GM19328 (cell line): Measurements from ENCODE around the gene NATD1.
"Not testable (repeated sequence)": the region's sequence is repeated elsewhere in the genome, so short reads cannot be mapped to it uniquely, and the experiment has no call there.

Experiments used
- ATAC-seq: cut with Tn5 transposase; IDR thresholded peaks from one replicate; pipeline ENCODE4 v1.9.1; 2021; ENCODE audit warnings: mild to moderate bottlenecking, moderate library complexity; ENCODE audit not compliant: unreplicated experiment

Gene NATD1

GRCh38 chr17:21196126-21196525, 57.1 kb downstream of the NATD1 start:
- ATAC-seq = no peak

- ATAC-seq = no peak
Measured at GRCh38 chr17:21194703-21195102, 58.5 kb downstream of the NATD1 start.

DNA sequence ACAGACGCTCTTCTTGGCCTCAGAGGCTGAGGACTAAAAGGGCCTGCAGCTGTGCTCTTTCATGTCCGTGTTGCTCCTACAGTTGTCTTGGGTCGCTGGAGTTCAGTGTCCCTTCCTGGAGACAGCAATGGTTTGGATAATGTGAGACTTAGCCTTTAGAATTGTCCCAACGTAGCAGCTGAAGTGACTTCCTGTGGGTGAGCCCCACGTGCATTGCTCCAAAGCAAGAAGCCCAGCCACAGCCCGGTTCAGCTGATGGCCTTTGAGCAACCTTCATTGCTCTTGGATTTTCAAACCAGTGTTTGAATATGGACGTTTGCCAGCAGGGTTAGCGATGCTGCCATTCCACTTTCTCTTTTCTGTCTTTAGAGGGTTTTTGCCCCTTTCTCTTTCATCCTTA, 59.0 kb downstream of the NATD1 start:
- no peak for ATAC-seq

DNA sequence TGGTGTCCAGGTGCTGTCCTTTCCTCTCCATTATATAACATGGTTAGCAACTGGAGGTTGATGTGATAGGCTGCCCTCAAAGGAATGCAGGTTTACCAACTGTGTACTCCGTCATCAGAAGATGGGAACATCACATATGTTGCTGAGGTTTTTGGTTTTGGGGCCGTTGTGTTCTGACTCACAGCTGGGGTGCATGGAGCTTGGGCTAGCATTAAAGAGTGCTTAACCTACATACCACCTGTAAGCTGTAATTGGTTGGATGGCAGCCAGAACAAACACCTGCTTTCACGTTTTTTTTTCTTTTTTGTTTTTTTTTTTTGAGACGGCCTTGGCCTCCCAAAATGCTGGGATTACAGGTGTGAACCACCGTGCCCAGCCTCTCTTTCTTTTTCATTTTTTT, 60.2 kb downstream of the NATD1 start:
- no peak for ATAC-seq

DNA sequence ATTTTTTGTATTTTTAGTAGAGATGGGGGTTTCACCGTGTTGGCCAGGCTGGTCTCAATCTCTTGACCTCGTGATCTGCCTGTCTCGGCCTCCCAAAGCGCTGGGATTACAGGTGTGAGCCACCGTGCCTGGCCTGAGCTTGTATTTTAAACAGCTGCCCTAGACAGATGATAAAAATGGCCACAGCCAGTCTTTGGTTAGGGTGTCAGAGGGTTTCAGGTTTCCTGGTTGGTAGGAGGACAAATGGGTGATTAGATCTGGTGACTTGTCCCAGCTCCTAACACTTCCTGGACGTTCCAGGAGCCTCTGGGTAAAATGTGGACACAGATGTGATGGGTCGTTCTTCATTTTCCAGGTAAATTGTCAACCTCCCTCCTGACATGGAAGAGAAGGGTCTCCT, 60.8 kb downstream of the NATD1 start:
- not testable (repeated sequence) for ATAC-seq

- ATAC-seq = no peak
Measured at GRCh38 chr17:21191698-21192097, 61.5 kb downstream of the NATD1 start.

- no peak for ATAC-seq
Measured at GRCh38 chr17:21190078-21190477, 63.1 kb downstream of the NATD1 start.

DNA sequence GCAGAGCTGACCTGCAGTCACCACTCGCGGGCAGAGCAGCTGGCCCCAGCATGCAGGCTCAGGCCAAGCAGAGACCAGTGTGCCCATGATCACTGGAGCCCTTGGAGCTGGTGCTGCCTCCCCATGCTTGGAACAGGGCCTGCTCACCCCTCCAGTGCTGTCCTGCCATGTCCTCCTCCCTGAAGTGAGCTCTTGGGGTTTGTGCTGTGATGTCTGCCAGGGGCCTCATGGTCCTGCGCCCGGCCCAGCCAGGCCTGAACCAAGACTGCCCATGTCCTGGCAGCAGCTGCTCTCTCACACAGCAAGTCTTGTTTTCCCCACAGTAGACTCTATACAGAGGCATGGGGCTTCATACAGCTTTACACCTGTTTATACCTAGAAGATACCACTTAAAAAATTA, 63.8 kb downstream of the NATD1 start:
- ATAC-seq = no peak
